ENCODE data around the gene SYCP2.

GRCh38 chr20:59830665-59831023 lies 102.8 kb downstream of the SYCP2 start:
- TF ChIP-seq CTCF (IDR thresholded peaks at IDR 0.05; ENCODE audit: low read depth, low read length) (no peak), EZH2phosphoT487 (IDR thresholded peaks at IDR 0.05; ENCODE audit: low read depth) (no peak)
